GM21619 (cell line): ENCODE measurements around the gene PAM16.
"Not testable (repeated sequence)": the region's sequence is repeated elsewhere in the genome, so short reads cannot be mapped to it uniquely, and the experiment has no call there.

Experiments used
- ATAC-seq: cut with Tn5 transposase; IDR thresholded peaks from one replicate; pipeline ENCODE4 v1.9.1; 2021; ENCODE audit not compliant: unreplicated experiment

The PAM16 gene

DNA sequence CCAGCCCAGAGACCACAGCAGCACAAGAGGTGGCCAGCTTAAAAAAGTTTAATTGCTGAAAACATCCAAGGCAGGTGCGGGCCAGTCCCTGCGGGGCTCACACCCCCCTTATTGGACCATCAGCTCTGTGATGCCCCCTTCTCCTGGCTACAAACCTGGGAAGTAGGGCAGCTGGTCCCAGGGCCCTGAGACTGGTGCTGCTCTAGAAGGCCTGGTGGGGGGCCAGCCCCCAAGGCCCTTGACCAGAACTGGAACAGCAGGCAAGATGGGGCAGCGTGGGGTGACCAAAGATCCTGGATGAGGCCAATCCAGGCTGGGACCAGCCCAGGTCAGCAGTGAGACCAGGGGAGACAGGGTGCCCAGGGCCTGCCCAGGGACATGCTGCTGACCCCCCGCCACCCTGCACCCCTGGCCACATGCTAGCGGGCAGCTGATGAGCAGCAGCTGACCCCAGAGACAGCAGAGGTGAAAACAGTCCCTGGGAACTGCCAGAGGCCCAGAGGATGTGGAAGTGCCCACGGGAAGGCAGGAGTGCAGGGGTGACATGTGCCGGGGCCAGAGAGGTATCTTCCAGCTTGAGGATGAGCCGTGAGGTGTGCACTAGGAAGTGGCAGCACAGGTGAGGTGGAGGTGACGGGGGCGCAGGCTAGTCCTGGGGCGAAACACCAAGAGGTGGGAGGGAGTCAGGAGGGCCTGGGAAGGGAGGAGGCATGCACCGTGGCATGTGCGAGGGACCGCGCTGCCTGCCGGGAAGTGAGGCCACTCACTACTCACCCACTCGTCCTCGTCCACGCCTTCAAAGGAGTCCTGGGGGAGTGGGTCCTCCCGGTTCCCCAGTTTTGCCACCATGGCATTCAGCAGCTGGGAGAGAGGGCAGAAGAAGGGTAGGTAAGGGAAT, 3.6 kb upstream of the PAM16 start:
- ATAC-seq: no peak

DNA sequence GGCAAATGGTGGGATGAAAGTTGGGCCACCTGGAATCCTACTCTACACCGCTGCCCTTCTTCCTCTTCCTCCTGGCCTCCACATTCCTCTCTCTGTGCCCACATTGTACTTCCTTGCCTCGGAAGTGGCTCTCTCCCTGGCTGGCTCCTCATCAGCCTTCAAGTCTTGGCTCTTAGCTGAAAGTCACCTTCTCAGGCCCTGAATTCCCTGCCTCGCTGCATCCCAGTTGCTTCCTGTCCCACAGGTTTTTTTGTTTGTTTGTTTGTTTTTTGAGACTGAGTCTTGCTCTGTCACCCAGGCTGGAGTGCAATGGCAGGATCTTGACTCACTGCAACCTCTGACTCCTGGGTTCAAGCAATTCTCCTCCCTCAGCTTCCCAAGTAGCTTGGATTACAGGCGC, 2.6 kb upstream of the PAM16 start:
- no peak for ATAC-seq

GRCh38 chr16:4352843-4353242, 1.7 kb upstream of the PAM16 start:
- ATAC-seq: no peak

DNA sequence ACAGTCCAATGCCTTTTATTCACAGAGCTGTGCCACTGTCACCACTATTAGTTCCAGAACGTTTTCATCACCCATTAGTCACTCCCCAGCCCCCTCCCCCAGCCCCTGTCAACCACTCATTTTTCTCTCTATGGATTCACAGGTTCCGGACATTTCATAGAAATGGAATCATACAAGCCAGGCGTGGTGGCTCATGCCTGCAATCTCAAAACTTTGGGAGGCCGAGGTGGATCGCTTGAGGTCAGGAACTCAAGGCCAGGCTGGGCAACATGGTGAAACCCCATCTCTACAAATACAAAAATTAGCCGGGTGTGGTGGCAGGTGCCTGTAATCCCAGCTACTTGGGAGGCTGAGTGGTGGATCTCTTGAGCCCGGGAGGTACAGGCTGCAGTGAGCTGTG, 759 bp upstream of the PAM16 start:
- ATAC-seq: no peak

DNA sequence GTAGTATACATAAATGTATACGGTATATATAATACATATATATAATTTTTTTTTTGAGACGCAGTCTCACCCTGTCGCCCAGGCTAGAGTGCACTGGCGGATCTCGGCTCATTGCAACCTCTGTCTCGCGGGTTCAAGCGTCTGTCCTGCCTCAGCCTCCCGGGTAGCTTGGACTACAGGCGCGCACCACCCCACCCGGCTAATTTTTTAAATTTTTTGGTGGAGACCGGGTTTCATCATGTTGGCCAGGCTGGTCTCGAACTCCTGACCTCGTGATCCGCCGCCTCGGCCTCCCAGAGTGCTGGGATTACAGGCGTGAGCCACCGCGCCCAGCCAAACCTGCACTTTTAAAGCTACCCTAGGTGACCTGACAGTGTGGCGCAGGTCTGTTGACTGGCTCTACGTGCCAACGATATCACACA, 745 bp downstream of the PAM16 start:
- ATAC-seq: peak; percentile 15

- no peak for ATAC-seq
These were observed 1.8 kb downstream of the PAM16 start for GRCh38 chr16:4349332-4349731.

GRCh38 chr16:4347765-4348509, 3.2 kb downstream of the PAM16 start:
- no peak for ATAC-seq

- no peak for ATAC-seq
These were observed 4.1 kb downstream of the PAM16 start for GRCh38 chr16:4347010-4347409.

- no peak for ATAC-seq
These were observed 5.0 kb downstream of the PAM16 start for GRCh38 chr16:4345836-4346781.

DNA sequence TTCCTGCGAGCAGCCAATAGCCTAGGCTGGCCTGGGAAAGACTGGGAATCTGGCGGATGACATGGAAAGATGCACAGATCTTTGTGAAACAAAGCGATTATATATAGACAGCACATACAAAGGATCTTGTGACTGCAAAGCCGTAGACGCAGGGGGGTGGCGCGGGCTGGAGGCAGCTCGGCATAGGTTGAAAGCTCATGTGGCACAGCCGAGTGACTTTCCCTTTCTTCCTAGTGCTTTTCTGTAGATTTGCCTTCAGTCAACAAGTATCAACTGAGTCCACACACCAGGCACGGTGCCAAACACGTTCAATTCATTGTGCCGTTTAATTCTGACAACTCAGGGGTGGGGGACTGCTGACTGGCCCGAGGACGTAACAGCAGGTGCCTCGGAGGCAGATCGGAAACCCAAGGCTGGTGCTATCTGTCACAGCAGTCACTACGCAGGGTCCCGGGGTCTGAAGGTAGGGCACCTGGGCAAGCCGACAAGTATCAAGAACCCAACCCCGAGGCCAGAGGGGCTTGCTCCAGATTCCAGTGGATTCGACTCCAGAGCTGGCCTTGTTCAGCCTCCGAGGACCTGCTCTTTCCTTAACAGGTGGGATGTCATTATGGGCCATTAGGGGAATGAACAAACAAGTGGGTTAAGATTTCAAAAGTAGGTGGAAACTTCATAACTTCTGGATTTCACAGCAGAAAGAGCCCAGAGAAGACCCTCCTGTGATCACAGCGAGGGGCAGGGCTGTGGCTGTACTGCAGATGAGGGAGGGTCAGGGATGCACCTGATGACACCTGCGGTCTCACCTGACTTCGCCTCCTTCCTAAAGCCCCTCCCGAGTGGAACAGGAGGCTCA, 5.9 kb downstream of the PAM16 start:
- ATAC-seq: no peak

- not testable (repeated sequence) for ATAC-seq
These were observed 6.7 kb downstream of the PAM16 start for GRCh38 chr16:4344300-4344982.

DNA sequence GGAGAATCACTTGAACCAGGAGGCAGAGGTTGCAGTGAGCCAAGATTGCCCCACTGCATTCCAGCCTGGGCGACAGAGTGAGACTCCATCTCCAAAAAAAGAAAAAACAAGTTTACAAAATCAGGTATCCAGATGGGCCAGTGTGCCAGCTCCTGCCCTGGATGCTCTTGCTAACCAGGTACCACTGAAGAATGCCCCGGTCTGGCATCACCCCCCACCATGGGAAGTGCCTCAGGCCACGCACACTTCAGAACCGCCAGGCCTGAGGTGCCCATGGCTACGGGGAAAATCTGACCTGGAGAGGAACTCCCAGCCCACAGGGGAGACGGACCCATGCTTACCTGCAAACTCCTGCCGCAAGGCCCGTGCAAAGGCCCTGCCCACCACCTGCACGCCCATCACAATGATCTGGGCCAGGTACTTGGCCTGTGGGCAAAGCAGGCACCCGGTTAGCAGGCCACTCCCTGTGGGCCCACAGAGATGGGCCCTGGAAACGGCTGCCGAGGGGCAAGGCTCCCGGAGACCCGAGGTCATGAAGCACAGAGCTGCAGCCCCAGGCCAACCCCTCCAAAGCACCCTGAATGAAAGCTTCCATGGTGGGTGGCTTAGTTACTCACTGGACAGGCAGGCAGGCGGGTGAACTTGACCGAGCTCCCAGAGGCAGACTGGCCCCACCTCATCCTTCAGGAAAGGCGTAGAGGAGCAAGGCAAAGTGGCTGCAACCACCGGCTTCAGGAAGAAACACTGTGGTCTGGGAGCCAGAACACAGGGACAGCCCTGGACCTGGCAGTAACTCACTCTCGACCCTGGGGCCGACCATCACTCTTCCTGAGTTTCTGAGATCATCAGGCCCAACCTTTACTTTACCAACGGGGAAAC, 8.0 kb downstream of the PAM16 start:
- ATAC-seq: no peak

DNA sequence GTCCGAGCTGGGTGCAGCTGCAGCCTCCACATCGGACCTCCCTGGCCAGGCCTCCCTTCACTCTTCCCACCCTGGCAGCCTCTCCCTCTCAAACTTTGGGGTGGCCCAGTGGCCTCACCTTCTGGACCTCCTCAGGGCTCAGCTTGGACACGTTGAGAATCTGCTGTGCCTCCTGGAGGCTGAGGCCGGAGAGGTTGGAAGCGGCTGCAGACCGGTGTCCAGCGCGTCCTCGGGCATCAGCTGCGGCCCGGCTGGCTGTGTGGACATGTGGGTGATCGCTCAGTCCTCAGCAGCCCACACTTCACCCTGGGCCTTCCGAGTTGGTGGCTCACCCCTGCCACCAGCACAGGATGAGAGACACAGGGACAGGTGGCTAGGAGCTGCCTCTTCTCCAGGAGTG, 9.9 kb downstream of the PAM16 start:
- no peak for ATAC-seq

DNA sequence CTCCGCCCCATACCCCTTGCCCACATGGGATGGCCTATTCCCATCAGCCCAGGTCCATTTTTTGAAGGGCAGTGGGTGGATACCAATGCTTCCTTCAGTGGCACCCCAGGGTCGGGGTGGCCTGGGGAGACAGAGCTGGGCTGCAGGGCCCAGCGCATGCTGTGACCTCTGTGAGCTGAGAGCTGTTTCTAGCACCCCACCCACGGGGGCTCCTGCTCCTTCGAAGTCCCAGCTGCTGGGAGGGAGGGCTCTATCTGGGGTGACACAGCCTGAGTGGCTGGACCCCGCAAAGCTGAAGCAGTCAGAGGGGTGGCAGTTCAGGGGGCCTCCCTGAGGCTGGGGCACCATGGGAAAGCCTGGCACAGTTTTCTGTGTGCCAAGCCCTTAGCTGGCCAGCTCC, 10.7 kb downstream of the PAM16 start:
- no peak for ATAC-seq

DNA sequence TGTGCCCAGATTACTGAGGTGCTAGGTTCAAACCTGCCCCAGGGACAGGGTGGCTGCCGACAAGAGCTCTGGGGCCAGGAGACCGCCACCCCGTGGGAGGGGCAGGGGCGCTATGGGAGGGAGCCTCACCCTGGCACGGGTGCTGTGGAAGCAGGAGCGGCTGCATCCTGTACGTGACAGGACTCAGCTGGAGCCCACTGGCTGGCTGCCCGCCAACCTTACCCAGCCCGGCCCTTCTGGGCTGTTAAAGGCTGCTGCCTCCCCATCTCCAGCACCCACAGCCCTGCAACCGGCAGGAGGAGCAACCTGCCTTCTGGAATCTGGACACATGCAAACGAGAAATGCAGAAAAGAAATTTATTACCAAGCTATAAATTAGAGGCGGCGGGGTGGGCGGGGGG, 11.2 kb downstream of the PAM16 start:
- no peak for ATAC-seq

DNA sequence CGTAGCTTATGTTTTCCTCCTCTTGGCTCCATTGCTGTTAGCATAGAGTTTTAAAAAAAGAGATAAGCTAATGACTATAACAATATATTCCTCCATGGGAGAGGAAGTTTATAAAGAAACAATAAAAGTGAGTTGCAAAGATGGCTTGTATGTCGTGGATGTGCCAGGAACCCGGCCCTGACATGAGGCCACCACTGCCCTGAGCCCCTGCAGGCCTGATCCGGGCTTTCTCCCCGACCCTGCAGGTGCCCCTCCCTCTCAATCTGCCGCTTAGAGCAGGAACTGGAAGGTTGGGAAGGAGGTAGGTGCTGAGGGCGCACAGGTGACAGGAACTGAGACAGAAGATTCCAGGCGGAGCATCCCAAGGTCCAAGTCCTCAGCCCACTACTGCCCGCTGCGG, 11.7 kb downstream of the PAM16 start:
- no peak for ATAC-seq

DNA sequence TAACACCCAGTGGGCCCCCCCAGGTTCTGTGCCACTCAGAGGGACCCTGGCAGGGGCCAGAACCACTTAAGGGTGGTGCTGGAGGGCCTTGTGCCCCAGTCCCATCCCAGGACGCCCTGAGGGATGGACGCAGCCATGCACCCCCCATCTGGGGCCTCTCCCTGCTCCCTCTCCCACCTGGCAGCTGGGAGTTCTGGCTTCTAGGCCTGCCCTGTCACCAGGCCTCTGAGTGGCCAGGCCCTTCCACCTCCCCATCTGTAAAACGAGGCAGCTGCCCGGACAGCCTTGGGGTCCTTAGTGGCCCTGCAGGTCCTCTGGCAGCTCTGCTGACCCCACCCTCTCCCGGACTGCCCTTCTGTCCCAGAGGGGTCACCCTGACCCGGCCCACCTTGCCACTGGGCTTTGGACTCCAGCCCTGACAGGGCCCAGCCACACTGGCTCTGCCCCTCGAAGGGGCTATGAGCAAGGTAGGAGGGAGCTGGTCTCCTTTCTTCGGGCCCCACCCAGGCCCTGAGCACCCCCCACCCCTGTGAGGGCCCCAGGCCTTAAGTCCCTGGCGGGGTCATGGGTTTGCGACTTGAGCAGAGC, 12.3 kb downstream of the PAM16 start:
- ATAC-seq: no peak

DNA sequence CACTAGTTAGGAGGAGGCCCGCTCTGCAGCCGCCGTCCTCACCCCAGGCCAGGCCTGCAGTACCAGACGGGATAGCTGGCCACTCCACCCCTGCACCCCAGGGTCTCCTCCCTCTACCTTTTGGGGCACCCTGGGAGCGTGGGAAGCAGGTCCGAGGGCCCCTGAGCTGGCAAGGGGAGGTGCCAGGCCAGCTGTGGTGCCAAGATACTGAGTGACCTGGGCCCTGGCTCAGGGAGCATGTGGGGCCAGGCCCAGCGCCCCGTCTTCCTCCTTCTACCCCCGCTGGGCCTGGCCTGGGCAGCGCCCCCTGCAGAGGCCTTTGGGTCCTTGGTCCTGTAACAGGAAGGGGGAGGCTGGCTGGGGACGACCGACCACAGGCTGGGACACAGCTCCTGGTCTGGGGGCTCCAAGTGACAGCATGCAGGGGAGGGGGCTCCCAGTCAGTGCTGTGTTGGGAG, 13.0 kb downstream of the PAM16 start:
- ATAC-seq: no peak
